Heart left ventricle (tissue), 16 donors: Measurements from ENCODE around the gene NCKAP5L. TPM values are rescaled to one million over a fixed set of nuclear protein-coding genes. Genes with fewer than 3 reads are reported as not detected.
"Not testable (repeated sequence)": the region's sequence is repeated elsewhere in the genome, so short reads cannot be mapped to it uniquely, and the experiment has no call there.

ENCODE experiments used
- ATAC-seq, 4 donors: fragments of 200-7000 bp; cut with Tn5 transposase; one replicate each; pipeline ENCODE4 v1.9.1; 2020 to 2022; ENCODE audit warnings: moderate library complexity in 4 of 4, mild to moderate bottlenecking in 3 of 4, moderate number of reproducible peaks in 1 of 4
- DNase-seq, 5 donors: peaks; one replicate each; pipeline ENCODE4 v3.0.0-alpha.2; 2020
- H3K27ac ChIP-seq, 12 donors: fragments of 200-600 bp; sonication (generic) in 4 of 12; one replicate each; pipeline versions ENCODE4 v1.5.0 to v1.8.0; 2016 to 2022; ENCODE audit warnings: mild to moderate bottlenecking in 2 of 12
- H3K27me3 ChIP-seq, 9 donors: fragments of 200-600 bp; sonication (generic) in 2 of 9; one replicate each; pipeline versions ENCODE4 v1.5.1 to v1.8.0; 2016 to 2022; ENCODE audit warnings: mild to moderate bottlenecking in 3 of 9
- H3K36me3 ChIP-seq, 9 donors: fragments of 200-600 bp; sonication (generic) in 2 of 9; one replicate each; pipeline versions ENCODE4 v1.5.0 to v1.8.0; 2018 to 2022; ENCODE audit warnings: mild to moderate bottlenecking in 2 of 9
- H3K4me1 ChIP-seq, 12 donors: fragments of 200-600 bp; sonication (generic) in 4 of 12; one replicate each; pipeline versions ENCODE4 v1.5.0 to v1.8.0; 2016 to 2022; ENCODE audit warnings: mild to moderate bottlenecking in 3 of 12
- H3K4me3 ChIP-seq, 12 donors: fragments of 200-600 bp; sonication (generic) in 4 of 12; one replicate each; pipeline versions ENCODE4 v1.5.0 to v1.8.0; 2017 to 2022; ENCODE audit warnings: mild to moderate bottlenecking in 9 of 12, moderate library complexity in 4 of 12
- H3K9me3 ChIP-seq, 12 donors: fragments of 200-600 bp; sonication (generic) in 4 of 12; one replicate each; pipeline versions ENCODE4 v1.5.0 to v1.8.0; 2016 to 2022; ENCODE audit warnings: mild to moderate bottlenecking in 1 of 12
- POLR2A ChIP-seq, 2 donors: fragments of 450-650 bp; IDR thresholded peaks; one replicate each; pipeline ENCODE4 v1.6.1; 2017; ENCODE audit warnings: antibody characterized with exemption in 2 of 2, mild to moderate bottlenecking in 2 of 2, moderate library complexity in 2 of 2
- WGBS, 4 donors: extraction: QIAGEN DNeasy Blood & Tissue Kit in 2 of 4; methylation state at CpG; one replicate each; pipeline versions ENCODE4 v1.1.5 to v1.1.7; 2013 to 2018; 5-methylcytosine and 5-hydroxymethylcytosine counted together
- intact Hi-C, 10 donors: fragments of 100-400 bp; cut with DNase I; formaldehyde crosslinking; loops; one replicate each; pipeline versions ENCODE4 v1.11.1 to v1.14.2; 2022
- polyA plus RNA-seq, 2 donors: library from polyadenylated mRNA; stranded (reverse); fragments of 200-250 nt; gene quantifications; one replicate each; pipeline ENCODE4 v1.2.3, GENCODE V29; 2013
- total RNA-seq, 9 donors: library from RNA; depleted of rRNA in 2 of 9; stranded (reverse); fragments of >200 nt in 2 of 9; fragmentation: NEBNext Ultra II Directional in 3 of 9; extraction: Animal tissue kit (Norgen Biotek cat#: 25700) in 3 of 9; gene quantifications; one replicate each; pipeline versions ENCODE4 v1.1.0 to v1.2.4, GENCODE V29; 2016 to 2023
- TF ChIP-seq, protein P1 (sequence below), 12 donors: fragments of 200-600 bp; sonication (generic) in 4 of 12; IDR thresholded peaks; one replicate each; pipeline versions ENCODE4 v1.5.0 to v1.8.0; 2018 to 2022; ENCODE audit warnings: antibody characterized with exemption in 12 of 12, mild to moderate bottlenecking in 5 of 12
- donor health status: ischemic (EF 13 %, LVEDD 7.1; RV severe dilation, severe dysfunction).
- donor health status: healthy with polysubstance abuse.
- donor health status: DM: no; HTN: yes; CAD: no.
- donor health status: DM: no; HTN: no; CAD: no.
- donor health status: ischemic (EF 25% LVEDD 6.9; RV normal size, moderate dysfunction).
- donor health status: ischemic (EF 25% LVEDD 5.7; RV mildly dilated, moderate dysfunction).
- donor health status: healthy.
- donor health status: DM: yes; HTN: yes; CAD: no.
- donor health status: ischemic (EF 35%, LVEDD 5.7; RV mildly dilated, moderate dysfunction).
- donor health status: nonischemic (EF 11% LVEDD 7.7; RV severe dilation, severe dysfunction).
- donor health status: DM: yes; HTN: yes; CAD: no.
- donor health status: PGD.
- donor health status: ischemic (EF 29% LVEDD 5.4; RV normal size, mild dysfunction).
- donor health status: nonischemic (EF 23%, LVEDD 6.1; RV moderate dilation, normal function).

The NCKAP5L gene
- total and polyA plus RNA-seq, 11 donors = 14.1 to 35.0 (median 25.0) TPM

DNA sequence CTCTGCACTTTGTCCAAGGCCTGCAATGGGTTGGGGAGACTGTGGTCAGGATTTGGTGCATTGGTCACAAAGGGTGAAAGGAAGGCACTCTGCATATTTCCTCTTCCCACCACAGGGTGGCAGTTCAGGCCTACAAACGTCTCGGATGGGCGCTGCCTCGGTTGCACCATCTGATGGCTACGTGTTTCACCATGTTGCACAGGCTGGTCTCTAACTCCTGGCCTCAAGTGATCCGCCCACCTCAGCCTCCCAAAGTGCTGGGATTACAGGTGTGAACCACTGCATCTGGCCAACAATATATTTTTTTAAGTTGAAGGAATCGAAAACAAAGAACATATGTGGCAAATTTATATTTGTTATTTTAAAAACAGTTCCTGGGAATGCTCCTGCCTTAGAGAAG is 51.8 kb downstream of the NCKAP5L start:
- Histone ChIP-seq H3K36me3 (no peaks in the 10 kb centered on the region), H3K4me3 (no peak overlapping the region), H3K27me3 (no peaks in the 10 kb centered on the region), H3K4me1 (peaks cover 0 to 7% (median 0%) of the 10 kb centered on the region in 12 donors), H3K9me3 (no peaks in the 10 kb centered on the region), H3K27ac (no peak overlapping the region)
- ATAC-seq (peak; percentile 61 to 94 (median 89)), DNase-seq (peak; percentile 52 to 79 (median 71))
- 14 to 15% (median 15%) methylated on average over 7 of the region's 7 CpGs for WGBS, 4 donors
- intact Hi-C loops = loop anchor here (1.0 to 10.0 kb wide), 12 partner anchors 34 to 298 kb away; partner anchors contain the start of genes ASIC1 (in 4 of the 10), AQP5 (in 3 of the 10), AQP2 (in 1 of the 10) and BCDIN3D (in 1 of the 10)
- TF ChIP-seq, protein P1, sequence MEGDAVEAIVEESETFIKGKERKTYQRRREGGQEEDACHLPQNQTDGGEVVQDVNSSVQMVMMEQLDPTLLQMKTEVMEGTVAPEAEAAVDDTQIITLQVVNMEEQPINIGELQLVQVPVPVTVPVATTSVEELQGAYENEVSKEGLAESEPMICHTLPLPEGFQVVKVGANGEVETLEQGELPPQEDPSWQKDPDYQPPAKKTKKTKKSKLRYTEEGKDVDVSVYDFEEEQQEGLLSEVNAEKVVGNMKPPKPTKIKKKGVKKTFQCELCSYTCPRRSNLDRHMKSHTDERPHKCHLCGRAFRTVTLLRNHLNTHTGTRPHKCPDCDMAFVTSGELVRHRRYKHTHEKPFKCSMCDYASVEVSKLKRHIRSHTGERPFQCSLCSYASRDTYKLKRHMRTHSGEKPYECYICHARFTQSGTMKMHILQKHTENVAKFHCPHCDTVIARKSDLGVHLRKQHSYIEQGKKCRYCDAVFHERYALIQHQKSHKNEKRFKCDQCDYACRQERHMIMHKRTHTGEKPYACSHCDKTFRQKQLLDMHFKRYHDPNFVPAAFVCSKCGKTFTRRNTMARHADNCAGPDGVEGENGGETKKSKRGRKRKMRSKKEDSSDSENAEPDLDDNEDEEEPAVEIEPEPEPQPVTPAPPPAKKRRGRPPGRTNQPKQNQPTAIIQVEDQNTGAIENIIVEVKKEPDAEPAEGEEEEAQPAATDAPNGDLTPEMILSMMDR (IDR thresholded peaks at IDR 0.05) = peak; percentile 63 to 85 (median 80)
- no peak for TF ChIP-seq POLR2A (IDR thresholded peaks at IDR 0.05)

DNA sequence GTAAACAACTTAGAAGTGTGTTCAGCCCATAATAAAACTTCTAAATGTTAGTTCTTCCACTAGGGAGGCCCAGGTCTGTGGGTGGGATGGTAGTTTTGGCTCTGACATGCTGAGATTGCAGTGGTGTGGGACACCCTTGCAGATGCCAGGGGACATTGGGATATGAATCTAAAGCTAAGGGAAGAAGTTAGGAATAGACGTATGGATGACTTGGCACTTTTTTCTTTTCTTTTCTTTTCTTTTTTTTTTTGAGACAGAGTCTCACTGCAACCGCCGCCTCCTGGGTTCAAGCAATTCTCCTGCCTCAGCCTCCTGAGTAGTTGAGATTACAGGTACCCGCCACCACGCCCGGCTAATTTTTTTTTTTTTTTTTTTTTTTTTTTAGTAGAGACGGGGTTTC is 55.1 kb downstream of the NCKAP5L start:
- H3K36me3 ChIP-seq, DNase-seq, ATAC-seq, H3K4me1 ChIP-seq, H3K27ac ChIP-seq, H3K9me3 ChIP-seq, H3K4me3 ChIP-seq, H3K27me3 ChIP-seq: not testable (repeated sequence)
- intact Hi-C loops = loop anchor here in 5 of 10 donors (10.0 kb wide), 3 partner anchors 192 to 302 kb away; partner anchors contain the start of genes AQP5 (in 3 of the 5) and ASIC1 (in 1 of the 5)
- 80 to 94% (median 90%) methylated on average over 6 to 7 of the region's 7 CpGs for WGBS, 4 donors

DNA sequence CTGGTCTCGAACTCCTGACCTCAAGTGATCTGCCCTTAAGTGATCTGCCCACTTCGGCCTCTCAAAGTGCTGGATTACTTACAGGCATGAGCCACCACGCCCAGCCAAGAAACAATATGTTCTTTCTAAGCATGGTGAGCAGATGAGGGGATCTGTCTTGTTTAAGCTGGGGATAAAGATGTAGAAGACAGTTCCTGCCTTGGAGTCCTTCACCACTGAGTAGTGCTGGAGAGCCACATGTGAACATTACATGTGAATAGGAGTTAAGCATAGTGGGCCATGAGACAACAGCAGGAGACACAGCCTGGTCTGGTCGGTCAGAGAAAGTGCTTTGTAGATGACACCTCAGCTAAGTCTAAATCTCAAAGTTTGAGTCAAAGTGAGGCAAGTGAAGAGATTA is 60.9 kb downstream of the NCKAP5L start:
- peaks cover 0 to 20% (median 8%) of the 10 kb centered on the region in 12 donors for H3K4me1 ChIP-seq
- ATAC-seq = no peak
- no peak overlapping the region for H3K27ac ChIP-seq
- no peaks in the 10 kb centered on the region for H3K9me3 ChIP-seq
- DNase-seq = no peak
- peaks cover 0 to 40% (median 29%) of the 10 kb centered on the region in 9 donors for H3K36me3 ChIP-seq
- WGBS, 4 donors = 80 to 83% (median 82%) methylated on average over 4 of the region's 4 CpGs
- no peak overlapping the region for H3K4me3 ChIP-seq
- intact Hi-C loops = loop anchor here in 1 of 10 donors (10.0 kb wide), 1 partner anchor 297 kb away; no protein-coding TSS in a partner anchor
- TF ChIP-seq POLR2A (IDR thresholded peaks at IDR 0.05) = no peak
- TF ChIP-seq, protein P1 (IDR thresholded peaks at IDR 0.05) = no peak
- no peaks in the 10 kb centered on the region for H3K27me3 ChIP-seq

DNA sequence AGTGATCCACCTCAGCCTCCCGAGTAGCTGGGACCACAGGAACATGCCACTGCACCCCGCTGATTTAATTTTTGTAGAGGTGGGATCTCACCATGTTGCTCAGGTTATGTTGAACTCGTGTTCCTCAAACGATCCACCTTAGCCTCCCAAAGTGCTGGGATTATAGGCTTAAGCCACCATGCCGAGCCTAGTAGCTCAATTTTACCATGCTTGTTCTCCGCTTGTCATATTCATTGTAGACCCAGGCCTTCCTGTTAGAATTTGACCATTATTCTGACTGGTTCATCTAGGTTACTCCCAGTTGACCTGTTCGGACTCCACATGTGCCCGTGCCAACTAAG is 62.1 kb downstream of the NCKAP5L start:
- Histone ChIP-seq H3K4me1 (peaks cover 0 to 27% (median 8%) of the 10 kb centered on the region in 12 donors), H3K27ac (no peak overlapping the region), H3K36me3 (peaks cover 0 to 52% (median 42%) of the 10 kb centered on the region in 9 donors), H3K4me3 (no peak overlapping the region), H3K9me3 (no peaks in the 10 kb centered on the region), H3K27me3 (no peaks in the 10 kb centered on the region)
- intact Hi-C loops = loop anchor here in 1 of 10 donors (10.0 kb wide), 1 partner anchor 299 kb away; no protein-coding TSS in a partner anchor
- DNase-seq (no peak), ATAC-seq (no peak)
- 80 to 95% (median 89%) methylated on average over 8 of the region's 8 CpGs for WGBS, 4 donors
- no peak for TF ChIP-seq POLR2A (IDR thresholded peaks at IDR 0.05)
- TF ChIP-seq, protein P1 (IDR thresholded peaks at IDR 0.05) = no peak
